A673 (cell line): ENCODE measurements around the gene GABRB1. TPM values are rescaled to one million over a fixed set of nuclear protein-coding genes. Genes with fewer than 3 reads are reported as not detected.

Experiments used
- BruUV-seq: library from RNA; stranded (reverse); fragments of 400-500 nt; replicated peaks from 2 replicates; lab custom pipeline; 2021; lab: Mats Ljungman, UMichigan
- CTCF ChIA-PET: fragments of 300-600 bp; sonication (Branson Sonifier 250); formaldehyde crosslinking; loops from one replicate; lab custom pipeline; 2022; ENCODE audit warnings: antibody characterized with exemption; lab: Charles Lee
- POLR2A ChIA-PET: fragments of 300-600 bp; sonication (Branson Sonifier 250); formaldehyde crosslinking; loops from one replicate; lab custom pipeline; 2022; ENCODE audit warnings: antibody characterized with exemption; ENCODE audit not compliant: low non-redundant PET; lab: Charles Lee
- DNase-seq: peaks from one replicate; pipeline ENCODE4 v3.0.0-alpha.2; 2015; ENCODE audit warnings: low spot score
- H3K27ac ChIP-seq: fragments of 200-600 bp; sonication (generic); 2 replicates; pipeline ENCODE4 v1.5.1; 2016; ENCODE audit warnings: mixed run types, low read depth, mild to moderate bottlenecking, mixed read lengths, antibody characterized with exemption, low read length; ENCODE audit not compliant: poor library complexity, severe bottlenecking
- H3K27me3 ChIP-seq: fragments of 200-600 bp; sonication (generic); replicated peaks from 2 replicates; pipeline ENCODE4 v1.6.1; 2017; ENCODE audit warnings: mixed run types, low read depth, mild to moderate bottlenecking, mixed read lengths, antibody characterized with exemption, low read length; ENCODE audit not compliant: insufficient read depth, poor library complexity
- H3K36me3 ChIP-seq: fragments of 200-600 bp; sonication (generic); 2 replicates; pipeline ENCODE4 v1.6.1; 2016; ENCODE audit warnings: mixed run types, mild to moderate bottlenecking, mixed read lengths, antibody characterized with exemption, low read length; ENCODE audit not compliant: insufficient read depth, poor library complexity, severe bottlenecking
- H3K4me1 ChIP-seq: fragments of 200-600 bp; sonication (generic); 2 replicates; pipeline ENCODE4 v1.6.1; 2017; ENCODE audit warnings: mixed run types, mild to moderate bottlenecking, mixed read lengths, antibody characterized with exemption, low read length; ENCODE audit not compliant: insufficient read depth, poor library complexity, severe bottlenecking
- H3K4me3 ChIP-seq: fragments of 200-600 bp; sonication (generic); 2 replicates; pipeline ENCODE4 v1.5.1; 2016; ENCODE audit warnings: low read depth, mixed run types, mild to moderate bottlenecking, mixed read lengths, low read length; ENCODE audit not compliant: poor library complexity, severe bottlenecking
- H3K9me3 ChIP-seq: fragments of 200-600 bp; sonication (generic); 2 replicates; pipeline ENCODE4 v1.6.1; 2016; ENCODE audit warnings: mixed run types, low read depth, mild to moderate bottlenecking, mixed read lengths, antibody characterized with exemption, low read length; ENCODE audit not compliant: poor library complexity, severe bottlenecking
- CTCF ChIP-seq: fragments of 300-800, 200-600 bp; sonication (generic); conservative IDR thresholded peaks from 2 replicates; pipeline ENCODE4 v1.5.1; 2017; ENCODE audit warnings: low read depth, mild to moderate bottlenecking, antibody characterized with exemption, low read length, moderate library complexity, mixed read lengths
- EZH2 ChIP-seq: fragments of 200-600 bp; sonication (generic); IDR thresholded peaks from 2 replicates; pipeline ENCODE4 v1.6.1; 2017; ENCODE audit warnings: borderline replicate concordance, low read depth, mild to moderate bottlenecking, mixed read lengths, antibody characterized with exemption, low read length; ENCODE audit not compliant: poor library complexity, severe bottlenecking
- intact Hi-C: fragments of 100-400 bp; cut with micrococcal nuclease; formaldehyde crosslinking; loops from one replicate; pipeline ENCODE4 v1.10.0; 2022; ENCODE audit not compliant: unreplicated experiment
- total RNA-seq: library from RNA; stranded (reverse); gene quantifications from 2 replicates; pipeline ENCODE4 v1.2.3, GENCODE V29; 2021

Gene GABRB1
- total RNA-seq, 1 experiment from 2014 or later, result 1.0 TPM

DNA sequence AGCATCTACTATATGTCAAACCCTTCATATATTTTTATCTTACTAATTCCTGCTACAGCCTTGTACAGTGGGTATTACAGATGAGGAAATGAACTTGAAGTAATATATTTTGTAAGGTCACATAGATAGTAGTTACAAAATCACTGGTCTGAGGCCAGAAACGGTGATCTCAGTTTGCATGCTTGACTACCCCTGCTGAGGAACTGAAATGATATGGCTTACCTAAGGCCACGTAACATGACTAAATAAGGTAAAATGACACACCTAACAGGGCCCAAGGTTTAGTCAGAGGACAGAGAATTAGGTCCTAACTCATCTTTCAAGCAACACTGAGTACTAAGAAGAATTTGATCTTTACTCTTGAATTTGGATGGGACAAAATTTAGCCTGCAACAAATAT, 433.6 kb downstream of the GABRB1 start:
- intact Hi-C loops, result no loop called here
- no TSS peak for BruUV-seq
- POLR2A ChIA-PET, result no interaction called here
- no peaks in the 10 kb centered on the region for H3K9me3 ChIP-seq
- H3K27me3 ChIP-seq, result no peaks in the 10 kb centered on the region
- no peak for TF ChIP-seq EZH2
- TF ChIP-seq CTCF, result no peak
- no peaks in the 10 kb centered on the region for H3K36me3 ChIP-seq
- H3K4me3 ChIP-seq, result no peak overlapping the region
- CTCF ChIA-PET, result no interaction called here
- H3K27ac ChIP-seq, result no peak overlapping the region
- H3K4me1 ChIP-seq, result peaks cover 5% of the 10 kb centered on the region
- DNase-seq, result no peak

GRCh38 chr4:47466056-47466785, 434.9 kb downstream of the GABRB1 start:
- POLR2A ChIA-PET, result no interaction called here

GRCh38 chr4:47468706-47469365, 437.5 kb downstream of the GABRB1 start:
- Histone ChIP-seq H3K9me3 (no peaks in the 10 kb centered on the region), H3K27ac (no peak overlapping the region), H3K4me3 (no peak overlapping the region), H3K27me3 (no peaks in the 10 kb centered on the region), H3K4me1 (no peaks in the 10 kb centered on the region), H3K36me3 (no peaks in the 10 kb centered on the region)
- no peak for TF ChIP-seq CTCF
- TF ChIP-seq EZH2, result no peak
- POLR2A ChIA-PET, result no interaction called here
- intact Hi-C loops, result no loop called here
- CTCF ChIA-PET, result no interaction called here
- no peak for DNase-seq
- BruUV-seq, result no TSS peak

More at GRCh38 chr4:47466056-47466785, 434.9 kb downstream of the GABRB1 start:
- H3K9me3 ChIP-seq, result no peaks in the 10 kb centered on the region
- no peak for DNase-seq
- no peak overlapping the region for H3K4me3 ChIP-seq
- no peaks in the 10 kb centered on the region for H3K36me3 ChIP-seq
- H3K27me3 ChIP-seq, result no peaks in the 10 kb centered on the region
- BruUV-seq, result no TSS peak
- intact Hi-C loops, result no loop called here
- TF ChIP-seq CTCF (no peak), EZH2 (no peak)
- peaks cover 5% of the 10 kb centered on the region for H3K4me1 ChIP-seq
- H3K27ac ChIP-seq, result no peak overlapping the region
- CTCF ChIA-PET, result no interaction called here
